ENCODE data around the gene TMEM219. TPM values are rescaled to one million over a fixed set of nuclear protein-coding genes. Genes with fewer than 3 reads are reported as not detected.

TMEM219 gene
- total and polyA plus RNA-seq, 9 of the 15 experiments (the other 6 are each of a cell fraction or from before 2014, with no cell fraction given): 35.3 to 62.8 (median 55.5) TPM

- TF ChIP-seq THRB (CRISPR knock-in tag; conservative IDR thresholded peaks at IDR 0.05): 0 out of 2 replicates have a peak, but pooled peaks have one; percentile 11
- no peak for TF ChIP-seq U2AF1 (optimal IDR thresholded peaks at IDR 0.05; ENCODE audit: low read depth, low read length)
- peak; percentile 15; the same call in 1 of the 2 replicates for TF ChIP-seq TEAD2 (tag; IDR thresholded peaks at IDR 0.05)
- TF ChIP-seq MITF (IDR thresholded peaks at IDR 0.05): no peak
- TF ChIP-seq MAX (CRISPR knock-in tag; IDR thresholded peaks at IDR 0.05): no peak
- TF ChIP-seq ZNF134 (CRISPR knock-in tag; conservative IDR thresholded peaks at IDR 0.05): no peak; the same call in 1 of the 2 replicates
- no peak for TF ChIP-seq KLF6 (CRISPR knock-in tag; IDR thresholded peaks at IDR 0.05; ENCODE audit: borderline replicate concordance)
- TF ChIP-seq HNRNPL (IDR thresholded peaks at IDR 0.05; ENCODE audit: low read depth, low read length): no peak
- TF ChIP-seq ZBTB1 (CRISPR knock-in tag; IDR thresholded peaks at IDR 0.05; ENCODE audit: borderline replicate concordance, low read depth): 0 out of 2 replicates have a peak, but pooled peaks have one; percentile 8
- TF ChIP-seq MAFK (IDR thresholded peaks at IDR 0.05; ENCODE audit: low read length): peak; percentile 7; the same call in 1 of the 2 replicates
- TF ChIP-seq ZMIZ1 (IDR thresholded peaks at IDR 0.05; ENCODE audit: low read depth in 2 of 2, low read length in 2 of 2): no peak
- TF ChIP-seq ZNF311 (CRISPR knock-in tag; IDR thresholded peaks at IDR 0.05): no peak
- no peak for TF ChIP-seq TCF15 (CRISPR knock-in tag; IDR thresholded peaks at IDR 0.05)
- TF ChIP-seq PCBP2 (IDR thresholded peaks at IDR 0.05; ENCODE audit: low read depth, low read length, poor library complexity, severe bottlenecking): no peak
- TF ChIP-seq ZNF830 (CRISPR knock-in tag; IDR thresholded peaks at IDR 0.05): no peak
- no peak for TF ChIP-seq RBM25 (IDR thresholded peaks at IDR 0.05; ENCODE audit: low read depth, low read length, severe bottlenecking)
- no peak for TF ChIP-seq CCAR2 (IDR thresholded peaks at IDR 0.05; ENCODE audit: low read depth, low read length)
- TF ChIP-seq SIN3A (IDR thresholded peaks at IDR 0.05; ENCODE audit: borderline replicate concordance in 2 of 2, control insufficient read depth in 1 of 2, low read depth in 2 of 2, low read length in 2 of 2): no peak
- no peak for TF ChIP-seq STAG1 (CRISPR knock-in tag; IDR thresholded peaks at IDR 0.05; ENCODE audit: borderline replicate concordance)
Observed at GRCh38 chr16:29943846-29944799, 17.8 kb upstream of the TMEM219 start (continued).
